AG08396 (cell line): ENCODE results near the gene CD9.
A peak's percentile ranks its signal among the peaks of the same experiment; 100 is the strongest.

Source experiments
- DNase-seq: peaks from one replicate; pipeline ENCODE4 v3.0.0; 2012; ENCODE audit warnings: low spot score, mixed read lengths

CD9 gene

DNA sequence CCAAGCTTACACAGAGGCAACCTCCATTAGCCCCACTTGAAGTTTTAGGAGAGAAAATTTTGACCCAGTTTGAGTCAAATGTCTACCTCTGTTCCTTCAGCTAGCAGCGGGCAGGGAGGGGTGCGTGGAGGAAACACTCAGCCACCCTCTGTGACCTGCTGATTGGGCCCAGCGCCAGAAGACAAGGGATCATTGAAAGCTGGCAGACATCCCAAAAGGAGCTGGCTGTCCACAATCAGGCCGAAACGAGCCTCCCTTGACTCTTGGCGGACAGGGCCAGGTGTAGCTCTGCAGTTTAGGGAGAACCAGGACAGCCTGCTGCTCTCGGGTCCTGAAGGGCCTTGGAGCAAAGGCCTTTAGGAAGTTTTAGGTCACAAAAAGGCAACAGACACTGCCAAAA, 41.3 kb downstream of the CD9 start:
- DNase-seq, result no peak

GRCh38 chr12:6249580-6249979, 49.4 kb downstream of the CD9 start:
- no peak for DNase-seq

- no peak for DNase-seq
Measured at GRCh38 chr12:6250343-6250742, 50.1 kb downstream of the CD9 start.

GRCh38 chr12:6253278-6253677, 53.1 kb downstream of the CD9 start:
- no peak for DNase-seq

DNA sequence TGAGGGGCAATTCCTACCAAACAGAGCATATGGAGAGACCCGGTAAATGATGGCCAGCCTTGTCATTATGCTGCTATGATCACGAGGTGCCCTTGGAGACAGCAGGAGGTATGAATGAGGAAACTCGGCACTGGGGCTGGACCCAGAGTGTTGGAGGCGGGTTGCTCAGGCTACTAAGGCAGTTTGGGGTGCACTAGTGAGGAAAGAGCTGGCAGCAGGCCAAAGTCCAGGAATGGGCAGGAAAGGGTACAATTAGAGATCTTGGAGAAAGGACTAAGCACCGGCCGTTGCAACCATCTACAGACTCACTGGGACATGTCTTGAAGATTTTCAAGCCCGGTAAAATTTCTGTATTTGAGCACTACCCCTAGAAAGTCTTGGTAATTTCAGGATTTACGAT, 54.3 kb downstream of the CD9 start:
- no peak for DNase-seq

DNA sequence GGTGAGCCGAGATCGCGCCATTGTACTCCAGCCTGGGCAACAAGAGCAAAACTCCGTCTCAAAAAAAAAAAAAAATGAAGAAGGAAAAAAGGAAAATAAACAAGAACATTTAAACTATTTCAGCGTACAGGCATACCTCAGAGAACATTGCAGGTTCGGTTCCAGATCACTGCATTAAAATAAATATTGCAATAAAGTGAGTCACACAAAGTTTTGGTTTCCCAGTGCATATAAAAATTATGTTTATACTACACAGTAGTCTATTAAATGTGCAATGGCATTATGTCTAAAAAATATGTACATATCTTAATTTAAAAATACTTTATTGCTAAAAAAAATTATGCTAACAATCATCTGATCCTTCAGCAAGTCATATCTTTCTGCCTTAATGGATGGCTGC, 56.8 kb downstream of the CD9 start:
- DNase-seq, result no peak

- no peak for DNase-seq
Measured at GRCh38 chr12:6262211-6262610, 62.0 kb downstream of the CD9 start.

DNA sequence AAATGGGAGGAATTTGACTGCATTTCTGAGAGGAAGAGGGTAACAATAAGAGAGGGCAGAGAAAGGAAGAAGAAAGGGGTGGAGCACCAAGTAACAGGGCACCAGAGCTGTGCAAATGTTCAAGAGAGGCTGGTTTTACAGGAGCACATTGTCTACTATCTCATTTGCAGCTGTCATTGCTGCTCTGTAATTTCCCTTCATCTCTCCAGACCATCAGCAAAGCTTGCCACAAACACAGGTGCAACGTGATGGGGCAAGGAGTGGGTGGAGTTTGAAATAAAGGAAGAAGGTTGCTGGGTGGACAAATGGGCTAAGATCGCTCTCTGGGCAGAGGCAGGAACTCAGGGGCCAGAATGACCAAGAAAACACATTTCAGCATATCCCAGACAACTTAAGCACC, 62.4 kb downstream of the CD9 start:
- no peak for DNase-seq

GRCh38 chr12:6263931-6264330, 63.7 kb downstream of the CD9 start:
- DNase-seq, result no peak

GRCh38 chr12:6264402-6265037, 64.3 kb downstream of the CD9 start:
- no peak for DNase-seq

GRCh38 chr12:6265038-6265405, 64.8 kb downstream of the CD9 start:
- no peak for DNase-seq

GRCh38 chr12:6266541-6266966, 66.4 kb downstream of the CD9 start:
- no peak for DNase-seq

DNA sequence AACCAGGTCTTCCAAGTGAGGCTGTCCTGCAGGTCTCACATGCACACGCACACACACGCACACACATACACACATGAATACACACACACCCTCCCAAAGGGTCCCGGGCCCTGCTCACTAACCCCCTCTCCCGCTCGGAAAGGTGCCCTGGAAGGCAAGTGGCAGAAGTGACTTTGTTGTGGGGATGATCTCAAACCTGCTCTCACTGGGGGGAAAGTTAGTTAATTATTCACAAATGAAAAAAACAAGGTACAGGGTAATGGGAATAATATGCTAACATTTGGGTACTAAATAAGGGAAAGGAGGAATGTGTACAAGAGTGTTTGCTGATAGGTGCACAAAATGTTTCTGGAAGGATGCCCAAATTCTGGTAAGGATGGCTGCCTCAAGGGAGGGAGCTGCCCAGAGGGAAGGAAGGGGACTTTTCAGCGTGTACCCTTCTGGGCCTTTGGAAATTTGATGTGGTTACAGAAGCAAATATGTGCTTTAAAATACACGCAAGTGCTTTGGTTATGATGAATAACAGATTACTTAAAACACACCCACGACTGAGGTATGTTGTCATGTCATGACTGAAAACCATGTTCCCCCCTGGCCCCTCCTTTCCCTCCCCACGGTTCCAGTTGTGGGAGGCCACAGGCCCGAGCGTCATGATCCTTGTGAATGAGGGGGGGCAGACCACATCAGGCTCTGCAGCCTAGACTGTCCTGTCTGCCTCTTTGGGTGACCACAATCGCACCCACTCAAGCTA, 66.9 kb downstream of the CD9 start:
- peak; percentile 32 for DNase-seq

GRCh38 chr12:6268484-6269157, 68.4 kb downstream of the CD9 start:
- DNase-seq, result no peak

DNA sequence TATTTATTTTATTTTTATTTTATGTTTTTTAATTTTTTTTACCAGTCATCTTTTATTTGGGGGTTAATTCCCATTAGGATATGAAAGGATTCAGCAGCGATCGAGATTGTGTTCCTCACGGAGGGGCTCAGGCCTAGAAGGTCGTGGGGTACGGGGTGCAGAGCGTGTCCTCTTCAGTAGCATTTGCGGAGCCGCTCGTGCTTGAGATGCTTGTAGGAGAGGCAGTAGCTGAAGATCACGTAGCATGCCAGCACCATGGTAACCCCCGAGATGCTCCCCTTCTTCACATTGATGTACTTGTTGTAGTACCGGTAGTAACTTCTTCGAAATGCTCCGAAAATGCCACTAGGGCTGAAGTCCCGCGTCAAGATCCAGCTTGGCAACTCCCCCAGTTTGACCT, 69.8 kb downstream of the CD9 start:
- DNase-seq, result no peak

DNA sequence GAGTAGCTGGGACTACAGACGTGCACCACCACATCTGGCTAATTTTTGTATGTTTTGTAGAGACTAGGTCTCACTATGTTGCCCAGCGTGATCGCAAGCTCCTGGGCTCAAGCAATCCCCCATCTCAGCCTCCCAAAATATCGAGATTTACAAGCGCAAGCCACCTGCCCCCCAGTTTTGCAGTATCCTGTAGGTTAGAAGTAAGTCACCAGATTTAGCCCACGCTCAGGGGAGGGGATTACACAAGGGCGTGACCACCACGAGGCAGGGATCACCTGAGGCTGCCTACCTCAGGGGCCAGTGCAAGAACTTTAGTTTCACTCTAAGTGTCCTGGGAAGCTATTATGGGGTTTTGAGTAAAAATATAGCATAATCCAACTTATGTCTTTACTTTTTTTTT, 71.1 kb downstream of the CD9 start:
- DNase-seq, result no peak

GRCh38 chr12:6272300-6273204, 72.4 kb downstream of the CD9 start:
- no peak for DNase-seq

- DNase-seq, result no peak
Measured at GRCh38 chr12:6273205-6273540, 73.0 kb downstream of the CD9 start.

- DNase-seq, result no peak
Measured at GRCh38 chr12:6273541-6274230, 73.5 kb downstream of the CD9 start.

- DNase-seq, result no peak
Measured at GRCh38 chr12:6274231-6275221, 74.3 kb downstream of the CD9 start.
